ENCODE measurements around the gene NPY.

Gene NPY

DNA sequence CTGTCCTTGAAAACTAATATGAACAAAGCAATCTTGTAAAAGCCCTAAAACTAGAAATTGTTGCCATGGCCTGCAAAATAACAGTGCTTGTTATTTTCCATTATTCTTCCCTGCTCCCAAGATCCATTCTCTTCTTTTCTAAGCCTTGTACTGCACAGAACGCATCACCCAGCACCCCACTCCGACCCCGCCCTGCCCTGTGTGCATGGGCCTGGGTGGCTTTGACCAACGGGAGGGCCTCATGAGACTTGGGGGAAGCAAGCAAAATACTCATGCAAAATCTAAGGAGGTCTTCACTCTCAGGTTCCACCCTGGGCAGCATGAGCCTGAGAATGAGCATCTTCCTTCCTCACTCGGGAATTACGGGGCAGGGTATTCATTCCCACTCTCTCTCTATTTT is 32.4 kb downstream of the NPY start:
- ATAC-seq, result no peak

- no peak for ATAC-seq
These were observed 34.3 kb downstream of the NPY start for GRCh38 chr7:24318326-24318725.

- no peak for ATAC-seq
These were observed 35.2 kb downstream of the NPY start for GRCh38 chr7:24319209-24319608.

- no peak for ATAC-seq
These were observed 40.0 kb downstream of the NPY start for GRCh38 chr7:24323961-24324480.

GRCh38 chr7:24325708-24326107 is 41.7 kb downstream of the NPY start:
- ATAC-seq, result no peak

DNA sequence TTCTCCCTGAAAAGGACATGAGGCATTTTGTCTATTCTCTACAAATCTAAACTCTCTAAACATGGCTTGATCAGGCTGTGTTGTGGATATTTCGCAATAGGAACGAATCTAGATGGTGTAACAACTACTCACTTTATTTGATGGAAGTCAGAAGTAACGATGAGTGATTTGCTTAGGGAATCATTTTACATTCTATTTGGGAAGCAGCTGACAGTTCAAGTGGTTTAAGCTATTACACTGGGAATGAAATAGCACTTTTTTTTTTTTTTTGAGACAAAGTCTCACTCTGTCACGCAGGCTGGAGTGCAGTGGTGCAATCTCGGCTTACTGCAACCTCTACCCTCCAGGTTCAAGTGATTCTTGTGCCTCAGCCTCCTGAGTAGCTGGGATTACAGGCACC is 44.1 kb downstream of the NPY start:
- no peak for ATAC-seq

- ATAC-seq, result no peak
These were observed 44.9 kb downstream of the NPY start for GRCh38 chr7:24328894-24329293.

GRCh38 chr7:24334012-24334411 is 50.0 kb downstream of the NPY start:
- no peak for ATAC-seq

DNA sequence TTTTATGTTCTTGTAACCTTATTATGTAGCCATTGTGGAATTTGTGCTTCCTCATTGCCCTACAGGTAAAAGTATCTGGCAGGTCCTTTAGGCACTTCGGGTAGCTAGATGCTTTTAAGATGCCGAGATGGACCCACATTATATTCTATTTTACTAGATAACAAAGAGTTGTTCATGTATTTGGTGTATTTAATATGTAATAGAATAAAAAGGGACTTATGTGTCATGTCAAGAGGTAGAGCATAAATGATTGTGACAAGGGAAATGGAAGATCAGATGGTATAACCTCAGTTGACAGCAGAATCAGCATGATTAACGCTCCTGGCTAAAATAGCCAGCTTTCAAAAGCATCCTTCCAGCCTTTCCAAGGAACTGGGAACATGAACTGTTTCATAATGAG is 50.6 kb downstream of the NPY start:
- ATAC-seq, result no peak

GRCh38 chr7:24336461-24336860 is 52.5 kb downstream of the NPY start:
- ATAC-seq, result no peak

- ATAC-seq, result no peak
These were observed 53.2 kb downstream of the NPY start for GRCh38 chr7:24337180-24337579.

- ATAC-seq, result no peak
These were observed 55.6 kb downstream of the NPY start for GRCh38 chr7:24339575-24339974.

DNA sequence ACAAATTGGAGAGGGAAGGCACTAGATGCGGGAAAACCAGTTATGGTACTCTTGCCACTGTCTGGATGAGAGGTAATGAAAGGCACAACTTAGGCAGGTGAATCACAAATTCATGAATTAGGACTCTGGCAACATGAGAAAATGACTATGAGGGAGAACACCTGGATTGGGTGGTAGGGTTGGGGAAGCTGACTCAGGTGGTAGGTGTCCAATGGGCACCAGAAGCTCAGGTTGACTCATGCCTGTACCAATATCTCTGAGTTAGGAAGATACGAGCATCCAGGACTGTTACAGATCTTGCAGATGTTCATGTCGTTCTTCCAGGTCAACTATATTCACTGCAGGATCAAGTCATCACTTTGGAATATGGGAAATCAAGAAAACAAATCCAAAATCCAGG is 56.7 kb downstream of the NPY start:
- ATAC-seq, result no peak
